Measurements from ENCODE around the gene VPS13C.

The VPS13C gene

DNA sequence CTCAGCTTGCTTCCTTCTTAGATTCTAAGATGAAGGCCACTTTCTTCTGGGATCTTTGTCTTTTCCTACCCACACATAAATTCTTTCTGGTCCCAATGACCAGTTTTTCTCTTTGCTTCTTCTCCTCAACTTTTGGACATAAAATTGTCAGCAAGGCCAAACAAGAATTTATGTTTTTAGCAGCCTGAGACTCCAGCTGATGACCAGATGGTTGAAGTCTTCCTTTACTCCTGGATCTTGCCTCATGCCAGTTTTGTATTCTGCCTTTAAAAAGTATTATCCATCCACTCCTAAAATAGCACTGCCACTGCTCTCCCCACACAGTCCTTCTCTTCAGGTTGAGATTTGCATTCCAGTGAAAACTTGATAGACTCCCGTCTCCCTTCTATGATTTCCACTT, 236.0 kb downstream of the VPS13C start:
- TF ChIP-seq POLR2A (IDR thresholded peaks at IDR 0.05; ENCODE audit: low read depth, low read length) (no peak), POLR2AphosphoS5 (IDR thresholded peaks at IDR 0.05; ENCODE audit: low read depth, low read length) (no peak), TAF1 (IDR thresholded peaks at IDR 0.05; ENCODE audit: borderline replicate concordance, low read depth, low read length) (no peak)
- DNase-seq (ENCODE audit: insufficient read length), result no peak
- FAIRE-seq, result no peak

- no peak for DNase-seq (ENCODE audit: insufficient read length)
- no peak for TF ChIP-seq POLR2A (IDR thresholded peaks at IDR 0.05; ENCODE audit: low read depth, low read length)
- TF ChIP-seq TAF1 (IDR thresholded peaks at IDR 0.05; ENCODE audit: borderline replicate concordance, low read depth, low read length), result no peak
- no peak for TF ChIP-seq POLR2AphosphoS5 (IDR thresholded peaks at IDR 0.05; ENCODE audit: low read depth, low read length)
- no peak for FAIRE-seq
These were observed 237.7 kb downstream of the VPS13C start for GRCh38 chr15:61822511-61822910.

- no peak for TF ChIP-seq POLR2A (IDR thresholded peaks at IDR 0.05; ENCODE audit: low read depth, low read length)
- no peak for TF ChIP-seq TAF1 (IDR thresholded peaks at IDR 0.05; ENCODE audit: borderline replicate concordance, low read depth, low read length)
- TF ChIP-seq POLR2AphosphoS5 (IDR thresholded peaks at IDR 0.05; ENCODE audit: low read depth, low read length), result no peak
- DNase-seq (ENCODE audit: insufficient read length) (no peak), FAIRE-seq (no peak)
These were observed 239.3 kb downstream of the VPS13C start for GRCh38 chr15:61820951-61821350.

DNA sequence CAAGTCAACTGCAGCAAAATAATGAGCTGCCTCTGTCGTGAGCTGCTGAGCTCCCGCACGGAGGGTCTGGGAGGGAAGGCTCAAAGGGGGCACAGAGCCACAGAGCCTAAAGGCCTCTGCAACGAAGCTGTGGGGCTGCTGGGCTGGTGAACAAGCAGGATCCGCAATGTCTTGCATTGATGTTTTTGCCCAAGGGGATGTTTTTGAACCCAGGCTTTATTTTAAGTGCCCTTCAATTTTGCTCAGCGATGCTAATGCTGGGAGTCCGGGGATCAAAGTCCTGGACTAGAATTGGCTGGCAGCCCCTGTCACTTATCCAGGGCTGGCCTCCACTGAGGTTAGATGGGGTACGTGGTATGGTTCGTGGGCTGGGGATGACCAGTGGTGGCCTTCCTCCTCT, 240.0 kb downstream of the VPS13C start:
- TF ChIP-seq POLR2AphosphoS5 (IDR thresholded peaks at IDR 0.05; ENCODE audit: low read depth, low read length), result no peak
- TF ChIP-seq POLR2A (IDR thresholded peaks at IDR 0.05; ENCODE audit: low read depth, low read length), result no peak
- no peak for TF ChIP-seq TAF1 (IDR thresholded peaks at IDR 0.05; ENCODE audit: borderline replicate concordance, low read depth, low read length)
- DNase-seq (ENCODE audit: insufficient read length) (no peak), FAIRE-seq (no peak)

- no peak for TF ChIP-seq TAF1 (IDR thresholded peaks at IDR 0.05; ENCODE audit: borderline replicate concordance, low read depth, low read length)
- TF ChIP-seq POLR2A (IDR thresholded peaks at IDR 0.05; ENCODE audit: low read depth, low read length), result no peak
- TF ChIP-seq POLR2AphosphoS5 (IDR thresholded peaks at IDR 0.05; ENCODE audit: low read depth, low read length), result no peak
- DNase-seq (ENCODE audit: insufficient read length) (no peak), FAIRE-seq (no peak)
These were observed 240.9 kb downstream of the VPS13C start for GRCh38 chr15:61819386-61819785.

DNA sequence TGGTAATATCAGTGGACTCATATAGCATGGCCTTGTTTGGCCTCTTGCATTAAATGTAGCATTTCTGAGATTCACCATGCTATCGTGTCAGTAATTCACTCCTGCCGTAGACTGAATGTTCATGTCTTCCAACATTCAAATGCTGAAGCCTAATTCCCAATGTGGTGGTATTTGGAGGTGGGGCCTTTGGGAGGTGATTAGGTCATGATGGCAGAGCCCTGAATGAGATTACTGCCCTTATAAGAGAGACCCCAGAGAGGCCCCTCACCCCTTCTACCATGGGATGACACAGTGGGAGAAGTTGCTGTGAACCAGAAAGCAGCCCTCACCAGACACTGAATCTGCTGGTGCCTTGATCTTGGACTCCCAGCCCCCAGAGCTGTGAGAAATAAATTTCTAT, 241.4 kb downstream of the VPS13C start:
- FAIRE-seq (no peak), DNase-seq (ENCODE audit: insufficient read length) (no peak)
- TF ChIP-seq TAF1 (IDR thresholded peaks at IDR 0.05; ENCODE audit: borderline replicate concordance, low read depth, low read length), result no peak
- TF ChIP-seq POLR2AphosphoS5 (IDR thresholded peaks at IDR 0.05; ENCODE audit: low read depth, low read length), result no peak
- TF ChIP-seq POLR2A (IDR thresholded peaks at IDR 0.05; ENCODE audit: low read depth, low read length), result no peak

DNA sequence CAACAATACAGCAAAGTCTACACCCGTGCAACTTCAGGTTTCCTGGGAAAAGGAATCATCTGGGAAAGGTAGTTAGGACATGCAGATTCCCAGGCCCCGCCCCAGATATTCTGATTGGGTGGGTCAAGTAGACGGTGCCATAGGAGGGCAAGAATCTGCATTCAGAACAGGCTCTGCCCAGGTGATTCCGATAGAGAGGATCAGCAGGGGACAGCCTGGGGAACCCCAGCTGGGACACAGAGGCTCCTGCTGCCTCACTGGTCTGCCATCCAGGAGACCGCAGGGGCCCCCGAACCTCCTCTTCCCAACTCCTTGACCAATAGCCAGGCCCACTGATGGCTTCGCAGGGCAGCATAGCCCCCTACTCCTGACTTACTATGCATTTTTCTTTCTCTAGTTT, 243.4 kb downstream of the VPS13C start:
- FAIRE-seq (no peak), DNase-seq (ENCODE audit: insufficient read length) (no peak)
- no peak for TF ChIP-seq TAF1 (IDR thresholded peaks at IDR 0.05; ENCODE audit: borderline replicate concordance, low read depth, low read length)
- TF ChIP-seq POLR2A (IDR thresholded peaks at IDR 0.05; ENCODE audit: low read depth, low read length), result no peak

- DNase-seq (ENCODE audit: insufficient read length) (no peak), FAIRE-seq (no peak)
- TF ChIP-seq POLR2A (IDR thresholded peaks at IDR 0.05; ENCODE audit: low read depth, low read length) (no peak), TAF1 (IDR thresholded peaks at IDR 0.05; ENCODE audit: borderline replicate concordance, low read depth, low read length) (no peak), POLR2AphosphoS5 (IDR thresholded peaks at IDR 0.05; ENCODE audit: low read depth, low read length) (no peak)
These were observed 244.7 kb downstream of the VPS13C start for GRCh38 chr15:61815356-61816083.

DNA sequence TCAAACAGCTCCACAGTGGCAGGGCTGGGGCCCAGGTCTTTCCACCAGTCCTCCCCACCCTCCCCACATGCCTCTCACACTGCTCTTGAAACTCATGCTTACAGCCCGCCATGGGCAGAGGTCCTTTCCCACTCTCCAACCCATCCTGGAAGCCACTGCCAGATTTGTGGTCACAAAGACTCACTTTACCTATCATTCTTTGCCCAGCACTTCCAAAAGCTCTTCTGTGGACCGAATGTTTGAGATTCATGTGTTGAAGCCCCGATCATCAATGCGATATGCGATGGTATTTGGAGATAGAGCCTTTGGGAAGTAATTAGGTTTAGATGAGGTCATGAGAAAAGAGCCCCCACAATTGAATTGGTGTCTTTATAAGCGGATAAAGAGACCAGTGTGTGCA, 247.8 kb downstream of the VPS13C start:
- TF ChIP-seq TAF1 (IDR thresholded peaks at IDR 0.05; ENCODE audit: borderline replicate concordance, low read depth, low read length), result no peak
- DNase-seq (ENCODE audit: insufficient read length) (no peak), FAIRE-seq (no peak)

- FAIRE-seq (no peak), DNase-seq (ENCODE audit: insufficient read length) (no peak)
- TF ChIP-seq TAF1 (IDR thresholded peaks at IDR 0.05; ENCODE audit: borderline replicate concordance, low read depth, low read length), result no peak
- no peak for TF ChIP-seq POLR2AphosphoS5 (IDR thresholded peaks at IDR 0.05; ENCODE audit: low read depth, low read length)
- TF ChIP-seq POLR2A (IDR thresholded peaks at IDR 0.05; ENCODE audit: low read depth, low read length), result no peak
These were observed 248.3 kb downstream of the VPS13C start for GRCh38 chr15:61811952-61812351.

GRCh38 chr15:61809216-61809615, 251.0 kb downstream of the VPS13C start:
- FAIRE-seq, result no peak
- TF ChIP-seq POLR2AphosphoS5 (IDR thresholded peaks at IDR 0.05; ENCODE audit: low read depth, low read length) (no peak), TAF1 (IDR thresholded peaks at IDR 0.05; ENCODE audit: borderline replicate concordance, low read depth, low read length) (no peak), POLR2A (IDR thresholded peaks at IDR 0.05; ENCODE audit: low read depth, low read length) (no peak)
- no peak for DNase-seq (ENCODE audit: insufficient read length)

DNA sequence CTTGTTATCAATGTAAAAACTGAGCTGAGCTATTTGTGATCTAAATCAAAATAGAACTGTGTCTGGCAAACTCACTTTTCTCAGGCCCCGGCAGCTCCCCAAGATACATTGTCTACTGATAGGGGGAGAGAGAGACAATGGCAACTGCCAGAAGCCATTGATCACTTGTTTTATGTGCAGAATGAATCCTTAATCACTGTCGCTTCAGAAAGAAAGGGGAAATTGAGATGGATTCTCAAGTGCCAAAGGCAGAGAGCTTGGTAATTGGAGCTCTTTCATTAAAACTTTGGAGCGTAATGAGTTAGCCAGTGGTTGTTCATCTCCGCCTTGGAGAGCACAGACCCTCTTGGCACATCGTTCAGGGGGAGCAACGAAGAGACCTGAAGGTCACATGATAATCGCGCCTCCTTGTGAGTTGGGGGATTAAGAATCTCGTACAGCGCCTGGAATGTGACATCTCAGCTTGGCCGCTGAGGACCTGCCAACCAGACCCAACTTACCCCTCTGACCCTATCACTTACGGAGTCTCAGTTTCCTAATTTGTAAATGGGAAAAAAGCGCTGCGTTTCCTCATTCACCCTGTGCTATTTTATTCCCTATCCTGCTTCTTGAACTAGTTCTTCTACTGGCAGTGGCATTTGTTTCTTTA, 252.8 kb downstream of the VPS13C start:
- DNase-seq (ENCODE audit: insufficient read length) (no peak), FAIRE-seq (no peak)
- TF ChIP-seq TAF1 (IDR thresholded peaks at IDR 0.05; ENCODE audit: borderline replicate concordance, low read depth, low read length), result no peak
- no peak for TF ChIP-seq POLR2AphosphoS5 (IDR thresholded peaks at IDR 0.05; ENCODE audit: low read depth, low read length)
- TF ChIP-seq POLR2A (IDR thresholded peaks at IDR 0.05; ENCODE audit: low read depth, low read length), result no peak
